DND-41 (cell line): ENCODE results near the gene SERPINB2.
"Not testable (repeated sequence)": the region's sequence is repeated elsewhere in the genome, so short reads cannot be mapped to it uniquely, and the experiment has no call there.

Experiments
- ATAC-seq: fragments of 200-7000 bp; cut with Tn5 transposase; 3 replicates; pipeline ENCODE4 v1.9.1; 2021; ENCODE audit warnings: low read depth; ENCODE audit not compliant: insufficient read depth
- DNase-seq: peaks from one replicate; pipeline ENCODE4 v3.0.0-alpha.2; 2020
- H2AFZ ChIP-seq: 2 replicates; pipeline ENCODE4 v1.6.0; 2012; ENCODE audit warnings: low read depth, low read length
- H3K27ac ChIP-seq: 2 replicates; pipeline ENCODE4 v1.5.1; 2012; ENCODE audit warnings: low read length, inconsistent platforms
- H3K27me3 ChIP-seq: fragments of 200-600 bp; sonication (generic); 2 replicates; pipeline ENCODE4 v1.6.0; 2012; ENCODE audit warnings: low read length, mild to moderate bottlenecking, inconsistent platforms; ENCODE audit not compliant: insufficient read depth, poor library complexity
- H3K36me3 ChIP-seq: 2 replicates; pipeline ENCODE4 v1.5.1; 2012; ENCODE audit warnings: low read length, inconsistent platforms; ENCODE audit not compliant: insufficient read depth
- H3K4me1 ChIP-seq: 2 replicates; pipeline ENCODE4 v1.5.1; 2012; ENCODE audit warnings: mild to moderate bottlenecking, low read length; ENCODE audit not compliant: insufficient read depth
- H3K4me2 ChIP-seq: 2 replicates; pipeline ENCODE4 v1.6.0; 2012; ENCODE audit warnings: mild to moderate bottlenecking, moderate library complexity, low read length, inconsistent platforms; ENCODE audit not compliant: insufficient read depth
- H3K4me3 ChIP-seq, 2 experiments: fragments of 200-600 bp in 1 of 2; shearing (Covaris generic) in 1 of 2; 2 replicates each; pipeline ENCODE4 v1.5.1; 2012 to 2016; ENCODE audit warnings: inconsistent platforms in 2 of 2, low read length in 2 of 2, mild to moderate bottlenecking in 2 of 2, low read depth in 1 of 2, moderate library complexity in 1 of 2
- H3K79me2 ChIP-seq: 2 replicates; pipeline ENCODE4 v1.6.0; 2012; ENCODE audit warnings: low read length, inconsistent platforms; ENCODE audit not compliant: insufficient read depth
- H3K9ac ChIP-seq: 2 replicates; pipeline ENCODE4 v1.6.0; 2012; ENCODE audit warnings: low read depth, mild to moderate bottlenecking, inconsistent platforms, low read length, moderate library complexity
- H3K9me3 ChIP-seq: 2 replicates; pipeline ENCODE4 v1.5.1; 2012; ENCODE audit warnings: low read length, moderate library complexity, mild to moderate bottlenecking, inconsistent platforms; ENCODE audit not compliant: insufficient read depth, severe bottlenecking
- H4K20me1 ChIP-seq: 2 replicates; pipeline ENCODE4 v1.6.0; 2012; ENCODE audit warnings: low read length; ENCODE audit not compliant: insufficient read depth
- EZH2 ChIP-seq: IDR thresholded peaks from 3 replicates; pipeline ENCODE4 v1.6.1; 2012; ENCODE audit warnings: borderline replicate concordance, low read depth, mild to moderate bottlenecking, moderate library complexity, low read length, inconsistent platforms; ENCODE audit not compliant: severe bottlenecking
- TF ChIP-seq, protein P1 (sequence below): IDR thresholded peaks from 2 replicates; pipeline ENCODE4 v1.5.1; 2012; ENCODE audit warnings: borderline replicate concordance, low read length, moderate library complexity, mild to moderate bottlenecking; ENCODE audit not compliant: poor library complexity, severe bottlenecking; ENCODE audit errors: extremely low read depth

Gene SERPINB2

DNA sequence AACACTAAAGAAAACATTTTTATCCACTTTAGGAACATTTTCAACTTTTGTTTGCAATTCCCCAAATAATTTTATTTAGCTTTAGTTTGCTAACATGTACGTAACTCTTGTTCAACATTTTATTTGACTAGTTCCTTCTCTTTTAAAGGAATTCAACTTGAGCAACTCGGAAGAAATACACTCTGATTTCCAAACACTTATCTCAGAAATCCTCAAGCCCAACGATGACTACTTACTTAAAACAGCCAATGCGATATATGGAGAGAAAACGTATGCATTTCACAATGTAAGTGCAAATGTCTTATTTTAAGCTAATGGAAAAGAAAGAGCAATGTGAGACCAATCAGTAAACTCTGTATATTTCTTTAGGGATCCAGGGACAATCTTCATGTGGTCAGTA is 30.3 kb downstream of the SERPINB2 start:
- Histone ChIP-seq H2AFZ (no peak overlapping the region), H3K27ac (no peak overlapping the region), H3K27me3 (no peaks in the 10 kb centered on the region), H3K4me2 (no peak overlapping the region), H3K9me3 (no peaks in the 10 kb centered on the region), H3K9ac (no peak overlapping the region), H3K36me3 (no peaks in the 10 kb centered on the region), H3K4me1 (no peaks in the 10 kb centered on the region), H3K79me2 (no peaks in the 10 kb centered on the region), H4K20me1 (no peaks in the 10 kb centered on the region), H3K4me3 (no peak overlapping the region)
- TF ChIP-seq, protein P1, sequence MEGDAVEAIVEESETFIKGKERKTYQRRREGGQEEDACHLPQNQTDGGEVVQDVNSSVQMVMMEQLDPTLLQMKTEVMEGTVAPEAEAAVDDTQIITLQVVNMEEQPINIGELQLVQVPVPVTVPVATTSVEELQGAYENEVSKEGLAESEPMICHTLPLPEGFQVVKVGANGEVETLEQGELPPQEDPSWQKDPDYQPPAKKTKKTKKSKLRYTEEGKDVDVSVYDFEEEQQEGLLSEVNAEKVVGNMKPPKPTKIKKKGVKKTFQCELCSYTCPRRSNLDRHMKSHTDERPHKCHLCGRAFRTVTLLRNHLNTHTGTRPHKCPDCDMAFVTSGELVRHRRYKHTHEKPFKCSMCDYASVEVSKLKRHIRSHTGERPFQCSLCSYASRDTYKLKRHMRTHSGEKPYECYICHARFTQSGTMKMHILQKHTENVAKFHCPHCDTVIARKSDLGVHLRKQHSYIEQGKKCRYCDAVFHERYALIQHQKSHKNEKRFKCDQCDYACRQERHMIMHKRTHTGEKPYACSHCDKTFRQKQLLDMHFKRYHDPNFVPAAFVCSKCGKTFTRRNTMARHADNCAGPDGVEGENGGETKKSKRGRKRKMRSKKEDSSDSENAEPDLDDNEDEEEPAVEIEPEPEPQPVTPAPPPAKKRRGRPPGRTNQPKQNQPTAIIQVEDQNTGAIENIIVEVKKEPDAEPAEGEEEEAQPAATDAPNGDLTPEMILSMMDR, result no peak
- DNase-seq (no peak), ATAC-seq (no peak)

- ATAC-seq, result no peak
- Histone ChIP-seq H4K20me1 (no peaks in the 10 kb centered on the region), H2AFZ (no peak overlapping the region), H3K4me1 (no peaks in the 10 kb centered on the region), H3K79me2 (no peaks in the 10 kb centered on the region), H3K27me3 (no peaks in the 10 kb centered on the region), H3K4me2 (no peak overlapping the region), H3K36me3 (no peaks in the 10 kb centered on the region), H3K27ac (no peak overlapping the region), H3K4me3 (no peak overlapping the region), H3K9ac (no peak overlapping the region), H3K9me3 (no peaks in the 10 kb centered on the region)
- DNase-seq, result no peak
- TF ChIP-seq EZH2, result no peak
- TF ChIP-seq, protein P1, result no peak
These were observed 34.5 kb downstream of the SERPINB2 start for GRCh38 chr18:63922049-63922448.

DNA sequence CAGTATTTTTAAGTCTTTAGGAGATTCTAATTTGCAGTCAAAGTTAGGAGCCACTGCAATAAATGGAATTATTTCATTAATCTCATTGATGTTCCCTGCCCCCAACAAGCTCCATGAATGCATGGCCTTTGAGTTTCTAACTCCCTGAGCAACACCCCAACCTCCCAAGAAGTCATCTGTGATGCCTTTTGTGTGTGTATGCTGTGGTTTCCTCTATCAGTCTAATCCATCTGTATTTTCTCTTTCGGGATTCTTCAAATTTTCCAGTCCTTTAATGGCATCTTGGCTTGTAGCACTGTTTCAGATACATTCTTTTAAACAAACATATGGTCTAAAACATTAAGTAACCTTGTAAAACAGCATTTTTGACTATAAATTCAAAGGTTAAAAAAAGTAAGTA is 37.0 kb downstream of the SERPINB2 start:
- Histone ChIP-seq H3K9ac (no peak overlapping the region), H4K20me1 (no peaks in the 10 kb centered on the region), H3K4me1 (no peaks in the 10 kb centered on the region), H3K36me3 (no peaks in the 10 kb centered on the region), H3K9me3 (no peaks in the 10 kb centered on the region), H3K27ac (no peak overlapping the region), H3K4me2 (no peak overlapping the region), H3K27me3 (no peaks in the 10 kb centered on the region), H3K4me3 (no peak overlapping the region), H3K79me2 (no peaks in the 10 kb centered on the region), H2AFZ (no peak overlapping the region)
- TF ChIP-seq, protein P1, result no peak
- TF ChIP-seq EZH2, result no peak
- DNase-seq (no peak), ATAC-seq (no peak)

DNA sequence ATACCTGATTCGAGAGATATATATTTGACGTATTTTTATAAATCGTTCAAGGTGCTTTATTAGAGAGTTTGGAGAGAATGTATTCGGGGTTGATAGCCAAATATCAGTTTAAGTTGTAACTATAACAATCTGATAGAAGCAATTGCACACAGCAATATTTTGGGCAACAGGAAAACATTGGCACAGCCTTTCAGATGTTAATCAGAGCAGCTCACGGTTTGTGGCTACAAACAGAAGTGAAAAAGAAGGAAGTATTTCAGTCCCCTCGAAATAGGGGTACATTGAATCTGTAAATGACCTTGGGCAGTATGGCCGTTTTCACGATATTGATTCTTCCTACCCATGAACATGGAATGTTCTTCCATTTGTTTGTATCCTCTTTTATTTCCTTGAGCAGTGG is 40.8 kb downstream of the SERPINB2 start:
- H2AFZ ChIP-seq, result no peak overlapping the region
- no peaks in the 10 kb centered on the region for H3K36me3 ChIP-seq
- no peak for TF ChIP-seq EZH2
- TF ChIP-seq, protein P1, result no peak
- H3K4me3 ChIP-seq, result no peak overlapping the region
- H3K9ac ChIP-seq, result no peak overlapping the region
- no peaks in the 10 kb centered on the region for H4K20me1 ChIP-seq
- H3K9me3 ChIP-seq, result no peaks in the 10 kb centered on the region
- H3K27me3 ChIP-seq, result no peaks in the 10 kb centered on the region
- no peak overlapping the region for H3K27ac ChIP-seq
- DNase-seq (no peak), ATAC-seq (no peak)
- no peaks in the 10 kb centered on the region for H3K4me1 ChIP-seq
- H3K4me2 ChIP-seq, result no peak overlapping the region
- no peaks in the 10 kb centered on the region for H3K79me2 ChIP-seq

DNA sequence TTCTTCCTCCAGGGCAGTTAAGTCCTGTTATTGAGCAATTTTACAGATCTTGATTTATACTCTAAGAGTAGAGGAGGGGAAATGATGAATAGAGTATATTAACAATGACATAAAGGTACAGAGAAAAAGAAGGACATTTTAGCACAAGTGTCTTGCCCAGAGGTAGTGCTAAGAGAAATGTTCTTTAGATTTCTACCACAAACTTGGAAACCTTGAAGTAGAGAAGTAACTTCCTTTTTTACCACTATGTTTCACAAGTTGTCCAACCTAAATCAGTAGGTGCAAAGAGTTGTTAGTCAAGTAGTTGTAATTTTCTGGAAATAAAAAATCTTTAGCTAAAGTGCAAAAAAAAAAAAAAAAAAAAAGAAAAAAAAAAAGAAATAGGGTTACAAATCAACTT is 41.9 kb downstream of the SERPINB2 start:
- not testable (repeated sequence) for H3K9me3 ChIP-seq, H4K20me1 ChIP-seq, H2AFZ ChIP-seq, H3K9ac ChIP-seq, H3K79me2 ChIP-seq, H3K4me2 ChIP-seq, H3K27ac ChIP-seq, H3K4me1 ChIP-seq, DNase-seq, H3K36me3 ChIP-seq, H3K4me3 ChIP-seq, ATAC-seq, H3K27me3 ChIP-seq
